ENCODE data around the gene FGF6.

Gene FGF6

DNA sequence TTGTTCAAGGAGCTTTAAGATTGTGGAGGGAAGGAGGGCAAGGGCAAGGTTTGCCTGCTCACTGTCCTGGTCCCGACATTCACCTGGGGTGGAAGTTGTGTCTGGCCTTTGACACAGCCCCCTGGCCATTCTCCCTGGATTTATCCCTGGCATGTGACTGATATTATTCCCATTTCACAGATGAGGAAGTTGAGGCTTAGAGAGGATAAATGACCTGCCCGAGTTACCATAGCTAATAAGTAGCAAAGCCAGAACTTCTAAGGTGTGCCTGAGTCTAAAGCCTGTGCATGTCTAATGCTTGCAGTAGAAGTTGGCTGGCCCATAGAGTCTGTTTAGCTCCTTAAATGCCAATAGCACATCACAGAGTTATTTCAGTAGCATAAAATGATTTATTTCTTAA, 720 bp upstream of the FGF6 start:
- no peak for DNase-seq

DNA sequence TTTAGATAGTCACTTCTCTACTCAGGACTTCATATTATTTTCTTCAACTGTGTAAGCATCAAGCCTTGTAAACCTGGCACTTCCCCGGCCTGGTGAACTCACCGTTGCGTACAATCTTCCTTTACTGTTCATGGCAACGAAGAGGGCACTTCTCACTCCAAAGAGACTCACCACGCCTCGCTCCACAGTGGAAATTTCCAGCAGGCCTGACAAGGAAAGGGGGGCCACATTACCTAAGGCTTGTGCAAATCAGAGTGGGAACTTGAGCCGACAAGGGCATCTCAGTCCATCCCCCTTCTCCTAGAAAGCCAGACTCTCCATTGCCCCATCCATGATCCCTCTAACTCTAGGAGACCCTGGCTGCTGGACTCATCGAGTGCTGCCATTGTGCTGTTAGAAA, 1.6 kb downstream of the FGF6 start:
- DNase-seq, result no peak

DNA sequence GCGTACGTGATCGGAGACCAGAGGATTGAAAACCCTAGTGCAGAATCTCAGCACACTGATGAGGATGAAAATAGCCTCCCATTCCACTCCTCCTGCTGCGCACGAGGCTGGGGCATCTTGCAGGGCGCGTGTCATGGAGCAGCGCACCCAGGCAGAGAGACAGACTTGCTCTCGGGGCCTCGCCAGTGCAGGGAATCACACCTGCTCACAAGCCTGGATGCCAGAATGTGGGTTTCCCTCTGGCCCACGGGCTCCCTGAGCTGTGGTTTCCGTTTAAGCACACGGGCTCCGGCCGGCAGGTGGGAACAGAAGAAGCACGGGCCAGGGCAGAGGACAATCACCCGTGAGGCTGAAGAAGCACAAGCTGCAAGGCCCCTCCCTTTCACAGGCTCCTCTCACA, 2.0 kb downstream of the FGF6 start:
- DNase-seq, result no peak

DNA sequence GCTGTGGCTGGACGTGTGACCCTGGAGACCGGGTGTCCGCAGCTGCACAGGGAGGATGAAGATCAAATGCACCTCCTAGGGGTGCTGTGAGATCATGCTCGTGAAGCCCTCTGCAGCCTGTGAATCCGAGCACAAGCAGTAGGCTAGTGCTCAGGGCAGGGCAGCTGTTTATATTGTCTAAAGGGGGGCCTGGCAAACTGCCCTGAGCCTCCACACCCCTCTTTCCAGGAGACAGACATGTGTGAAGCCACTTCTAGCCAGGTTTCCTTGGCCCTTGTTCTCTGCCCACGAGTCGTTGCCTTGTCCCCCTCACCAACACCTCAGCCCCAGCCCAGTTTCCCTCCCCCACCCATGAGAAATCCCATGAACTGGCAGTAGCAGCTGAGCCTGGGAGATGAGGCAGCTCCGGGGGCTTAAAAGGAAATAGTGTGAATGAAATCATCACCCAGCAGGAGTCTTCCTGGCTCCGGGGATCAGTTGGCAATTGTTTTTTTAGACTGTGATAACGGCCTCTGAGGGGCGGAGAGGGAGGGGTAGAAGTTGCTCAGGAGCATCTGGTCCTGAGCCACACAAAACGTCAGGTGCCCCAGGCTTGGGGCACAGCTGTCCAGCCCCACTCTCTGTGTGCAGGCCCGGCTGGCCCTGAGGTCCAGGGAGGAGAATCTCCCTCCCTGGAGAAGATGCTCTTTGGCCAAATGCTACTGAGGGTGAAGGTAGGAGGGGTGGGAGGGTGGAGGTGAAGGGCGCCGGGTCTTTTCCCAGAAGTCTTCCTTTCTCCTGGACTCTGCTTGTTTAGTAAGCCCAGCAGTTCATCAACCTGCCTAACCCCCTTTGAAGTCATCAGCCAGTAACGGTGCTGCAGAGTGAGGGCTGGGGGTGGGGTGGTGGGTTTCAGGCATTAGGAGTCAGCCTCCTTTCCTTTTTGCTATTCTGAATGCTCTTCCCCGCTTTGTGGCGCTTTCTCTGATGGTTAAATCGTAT, 4.0 kb downstream of the FGF6 start:
- no peak for DNase-seq

DNA sequence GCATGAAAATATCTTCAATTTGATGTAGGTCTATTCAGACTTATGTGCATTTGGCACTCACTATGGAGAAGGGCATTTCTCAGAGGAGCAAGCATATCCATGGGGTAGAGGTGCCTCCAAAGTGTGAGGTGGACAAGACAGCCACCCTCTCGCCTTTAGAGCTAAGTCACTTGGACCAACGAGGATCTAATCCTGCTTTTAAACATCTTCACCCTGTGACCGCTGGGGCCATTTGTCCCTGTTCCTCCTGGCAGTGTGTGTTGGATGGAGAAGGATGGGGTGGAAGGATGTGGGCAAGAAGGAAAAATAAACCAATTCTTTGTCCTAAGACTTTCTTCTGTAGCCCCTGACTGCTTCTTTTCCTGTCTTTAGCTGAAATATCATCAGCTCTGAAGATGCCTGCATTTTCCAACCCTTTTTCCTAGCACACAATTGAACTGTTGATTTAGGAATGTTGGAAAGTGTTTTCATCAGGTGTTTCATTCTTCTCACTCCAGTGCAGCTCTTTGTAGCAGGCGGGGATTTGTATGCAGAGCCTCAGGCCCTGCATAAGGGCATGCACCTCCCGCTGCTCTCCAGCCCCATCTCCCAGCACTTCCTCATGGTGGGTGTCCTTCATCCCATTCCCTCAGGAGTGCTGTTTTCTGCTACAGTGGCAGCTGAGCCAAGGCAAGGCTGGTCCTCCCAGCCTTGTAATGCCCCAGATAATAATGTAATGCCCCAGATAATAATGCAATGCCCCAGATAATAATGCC, 5.3 kb downstream of the FGF6 start:
- no peak for DNase-seq

DNA sequence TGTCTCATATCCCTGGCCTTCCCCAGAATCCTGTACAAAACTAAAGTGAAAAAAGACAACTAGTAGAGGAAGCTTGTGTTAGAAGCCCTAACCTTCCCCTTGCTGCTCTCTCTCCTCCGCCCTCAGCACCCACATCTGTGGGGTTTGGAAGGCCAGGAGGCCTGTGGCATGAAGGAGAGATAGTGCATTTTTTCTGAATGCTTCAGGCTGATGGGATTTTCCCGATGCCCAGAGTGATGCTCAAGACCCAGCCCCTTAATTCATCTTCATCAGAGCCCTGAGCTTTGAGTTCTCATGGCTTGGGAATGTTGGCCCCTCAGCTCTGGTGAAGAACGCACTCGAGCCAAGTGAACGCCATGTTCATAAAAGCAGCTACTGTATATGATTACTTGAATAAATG, 5.9 kb downstream of the FGF6 start:
- no peak for DNase-seq

DNA sequence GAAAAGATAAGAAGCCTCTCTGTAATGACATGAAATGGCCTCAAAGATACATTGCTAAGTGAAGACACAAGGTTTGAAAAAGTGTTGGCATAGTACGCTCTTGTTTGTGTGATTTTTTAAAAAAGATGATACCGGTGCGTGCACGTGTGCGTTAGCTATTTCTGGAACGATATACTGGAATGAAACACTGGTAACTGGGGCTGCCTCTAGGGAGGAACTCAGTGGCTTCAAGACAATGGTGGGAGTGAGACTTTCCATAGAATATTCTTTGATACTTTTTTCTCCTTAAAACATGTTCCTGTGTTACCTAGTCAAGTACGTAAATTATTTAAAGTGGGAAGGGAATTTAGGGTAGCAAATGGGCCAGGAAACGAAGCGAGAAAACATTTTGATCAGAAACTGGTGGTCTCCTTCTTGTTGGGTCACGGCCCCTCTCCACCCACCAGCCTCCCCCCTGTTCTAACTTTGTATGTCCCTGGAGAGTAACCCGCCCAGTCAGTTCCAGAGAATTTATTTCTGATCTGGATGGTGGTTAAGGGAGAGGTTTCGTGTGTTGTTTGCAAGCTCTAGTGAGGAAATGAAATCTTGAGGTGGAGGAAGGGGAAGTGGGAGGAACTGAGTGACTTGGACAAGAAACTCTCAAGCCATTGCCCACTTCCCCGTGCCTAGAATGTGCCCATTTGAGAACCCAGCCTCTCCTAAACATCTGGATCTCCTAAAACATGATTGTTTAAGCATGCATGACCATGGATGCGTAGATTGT, 6.6 kb downstream of the FGF6 start:
- DNase-seq, result no peak

DNA sequence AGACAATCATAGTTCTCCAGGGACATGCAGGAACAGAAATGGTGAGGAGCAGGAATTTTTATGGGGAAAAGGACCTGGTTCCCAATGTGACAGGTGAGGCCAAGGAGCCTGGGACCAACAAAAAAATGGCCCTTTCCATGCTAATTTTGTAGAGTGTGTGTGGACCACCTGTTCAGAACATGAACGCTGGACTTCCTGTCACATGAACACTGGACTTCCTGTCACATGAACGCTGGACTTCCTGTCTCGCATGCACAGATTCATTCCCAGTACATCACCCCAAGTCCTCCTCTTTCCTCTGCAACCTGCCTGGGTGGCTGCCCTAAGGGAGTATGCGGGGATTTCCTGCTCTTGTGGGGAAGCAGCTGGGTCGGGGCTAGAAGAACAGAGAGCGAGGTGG, 10.1 kb downstream of the FGF6 start:
- no peak for DNase-seq

DNA sequence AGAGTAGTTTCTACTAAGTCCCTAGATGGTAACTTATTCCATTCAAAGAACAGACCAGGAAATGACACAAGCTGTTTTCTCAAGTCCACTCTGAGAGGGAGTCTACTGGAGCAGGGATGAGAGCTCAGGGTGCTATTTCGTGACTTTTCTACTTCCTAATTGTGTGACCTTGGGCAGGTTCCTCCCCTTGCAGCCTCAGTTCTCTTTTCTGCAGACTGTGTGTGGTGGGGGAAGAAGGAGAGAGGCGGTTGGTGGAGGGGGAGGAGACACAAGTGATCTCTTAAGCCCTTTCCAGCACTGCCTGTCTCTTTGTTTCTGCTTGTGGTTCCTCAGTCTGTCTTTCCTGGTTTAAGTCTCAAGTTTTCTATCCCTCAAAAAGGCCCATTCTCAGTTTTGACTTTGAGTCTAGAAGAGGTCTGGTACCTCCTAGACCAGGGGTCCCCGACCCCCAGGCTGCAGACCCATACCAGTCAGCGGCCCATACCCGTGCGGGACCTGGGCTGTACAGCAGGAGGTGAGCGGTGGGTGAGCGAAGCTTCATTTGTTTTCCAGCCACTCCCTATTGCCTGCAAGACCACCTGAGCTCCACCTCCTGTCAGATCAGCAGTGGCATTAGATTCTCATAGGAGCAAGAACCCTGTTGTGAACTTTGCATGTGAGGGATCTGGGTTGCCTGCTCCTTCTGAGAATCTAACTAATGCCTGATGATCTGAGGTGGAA, 10.7 kb downstream of the FGF6 start:
- DNase-seq, result no peak

DNA sequence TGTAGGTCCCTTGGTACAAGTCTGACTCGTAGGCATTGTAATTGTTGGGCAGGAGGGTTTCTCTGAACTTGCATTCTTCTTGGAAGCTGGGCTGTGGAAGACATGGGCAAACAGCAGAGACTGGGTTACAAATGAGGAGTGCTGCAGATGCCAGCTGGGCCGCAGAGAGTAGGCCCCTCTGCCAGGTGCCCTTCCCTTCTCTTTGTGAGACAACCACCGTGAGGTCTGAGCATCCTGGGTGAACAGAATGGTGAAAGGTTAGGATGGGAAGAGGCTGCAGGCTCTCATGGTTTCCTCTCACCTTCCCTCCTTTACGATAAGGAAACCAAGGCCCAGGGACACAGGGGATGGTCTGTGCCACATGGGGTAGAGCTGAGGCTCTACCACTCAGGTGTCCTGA, 11.3 kb downstream of the FGF6 start:
- DNase-seq, result no peak

DNA sequence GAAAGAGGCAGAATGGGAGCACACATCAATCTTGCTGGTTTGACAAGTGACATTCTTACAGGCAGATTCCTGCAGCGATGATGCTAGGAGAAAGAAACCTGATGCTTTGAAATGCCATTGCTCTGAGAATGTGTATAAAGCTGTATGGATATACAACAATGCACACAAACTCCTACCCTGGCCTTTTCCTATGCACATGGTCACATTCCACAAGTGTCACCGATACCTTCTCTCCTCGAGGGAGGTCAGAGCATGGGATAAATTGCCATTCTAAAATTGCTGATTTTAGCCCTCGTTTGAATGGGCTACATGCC, 11.9 kb downstream of the FGF6 start:
- DNase-seq, result no peak

DNA sequence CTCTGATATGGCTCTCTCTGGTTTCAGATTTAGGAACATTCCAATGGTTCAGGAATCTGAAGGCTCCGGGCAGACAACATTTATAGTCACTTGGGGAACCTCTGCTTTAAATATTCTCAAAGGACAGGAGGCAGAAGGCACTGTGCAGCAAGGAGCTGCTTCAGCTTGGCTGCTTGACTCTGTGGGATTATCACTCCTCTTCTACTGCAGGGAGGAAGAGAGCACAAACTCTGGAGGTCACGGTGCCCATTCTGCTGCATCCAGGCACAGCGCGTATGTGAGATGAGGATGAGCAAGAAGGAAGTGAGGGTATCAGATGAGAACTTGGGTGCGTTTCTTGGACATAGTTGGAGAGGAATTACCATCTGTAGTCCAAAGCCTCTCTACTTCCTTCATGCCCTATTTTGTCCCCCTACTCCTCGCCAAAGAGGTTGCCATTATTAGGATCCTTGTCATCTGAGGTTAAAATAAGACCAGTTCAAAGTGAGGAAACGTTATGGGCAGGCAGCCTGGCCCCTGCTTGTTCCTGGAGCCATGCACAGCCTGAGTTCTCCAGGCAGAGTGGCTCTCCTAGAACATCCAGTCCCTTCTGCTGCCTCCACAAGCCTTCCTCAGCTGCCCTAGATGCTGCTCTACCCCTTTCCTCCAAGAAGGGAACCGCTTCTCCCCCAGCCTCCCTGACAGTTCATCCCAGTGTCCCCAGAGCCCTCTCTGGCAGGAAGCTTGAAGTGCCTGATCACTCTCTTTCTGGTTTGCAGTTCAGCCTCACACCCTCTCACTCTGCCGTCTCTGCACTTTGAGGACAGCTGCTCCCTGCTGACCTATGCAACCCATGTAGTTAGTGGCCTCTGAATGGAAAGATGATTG, 12.5 kb downstream of the FGF6 start:
- no peak for DNase-seq

DNA sequence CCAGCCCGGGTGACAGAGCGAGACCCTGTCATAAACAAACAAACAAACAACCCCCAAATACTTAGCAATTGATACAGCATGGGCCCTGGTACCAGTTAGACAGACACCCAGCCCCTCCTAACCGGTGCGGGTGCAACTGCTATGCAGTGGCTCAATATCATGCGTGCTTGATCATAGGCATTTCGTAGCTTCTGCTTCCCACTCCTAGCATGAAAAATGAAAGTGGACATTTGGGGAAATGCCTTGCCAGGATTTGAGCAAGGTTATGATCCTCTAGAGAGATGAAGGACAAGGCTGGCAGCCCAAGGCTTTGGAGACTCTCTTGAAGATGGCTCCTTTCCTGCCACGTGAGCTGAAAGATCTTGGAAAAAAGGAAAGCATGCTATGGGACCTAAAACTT, 13.7 kb downstream of the FGF6 start:
- DNase-seq, result no peak

DNA sequence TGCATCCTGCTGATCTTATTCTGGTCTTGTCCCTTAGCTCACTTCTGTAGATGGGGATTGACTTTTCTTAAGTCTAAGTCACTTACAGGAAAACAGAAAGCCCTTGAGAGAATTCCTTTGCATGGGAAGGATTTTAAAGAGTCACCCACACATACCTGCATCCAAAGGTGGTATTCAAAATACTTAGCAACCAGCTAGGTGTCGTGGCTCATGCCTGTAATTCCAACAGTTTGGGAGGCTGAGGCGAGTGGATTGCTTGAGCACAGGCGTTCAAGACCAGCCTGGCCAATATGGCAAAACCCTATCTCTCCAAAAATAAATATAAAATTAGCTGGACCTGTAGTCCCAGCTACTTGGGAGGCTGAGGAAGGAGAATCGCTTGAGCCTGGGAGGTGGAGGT, 14.2 kb downstream of the FGF6 start:
- DNase-seq, result no peak

DNA sequence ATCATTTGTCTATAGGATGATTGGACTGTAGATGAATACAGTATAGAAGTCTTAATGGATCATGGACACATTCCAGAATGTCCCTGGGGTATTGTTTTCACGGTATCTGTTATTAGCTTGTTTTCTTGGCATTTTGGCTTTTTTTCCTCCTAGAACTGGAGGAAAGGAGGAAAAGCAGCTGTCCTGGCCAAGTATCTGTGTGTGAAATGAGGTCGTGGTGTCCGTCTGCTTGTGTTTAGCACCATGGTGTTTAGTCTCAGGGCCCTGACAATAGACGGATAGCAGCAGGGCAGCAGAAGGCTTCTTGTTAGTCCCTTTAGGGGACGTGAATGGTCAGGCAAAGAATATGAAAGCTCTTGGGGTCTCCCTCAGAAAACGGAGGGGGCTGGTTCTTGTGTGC, 21.2 kb downstream of the FGF6 start:
- no peak for DNase-seq

DNA sequence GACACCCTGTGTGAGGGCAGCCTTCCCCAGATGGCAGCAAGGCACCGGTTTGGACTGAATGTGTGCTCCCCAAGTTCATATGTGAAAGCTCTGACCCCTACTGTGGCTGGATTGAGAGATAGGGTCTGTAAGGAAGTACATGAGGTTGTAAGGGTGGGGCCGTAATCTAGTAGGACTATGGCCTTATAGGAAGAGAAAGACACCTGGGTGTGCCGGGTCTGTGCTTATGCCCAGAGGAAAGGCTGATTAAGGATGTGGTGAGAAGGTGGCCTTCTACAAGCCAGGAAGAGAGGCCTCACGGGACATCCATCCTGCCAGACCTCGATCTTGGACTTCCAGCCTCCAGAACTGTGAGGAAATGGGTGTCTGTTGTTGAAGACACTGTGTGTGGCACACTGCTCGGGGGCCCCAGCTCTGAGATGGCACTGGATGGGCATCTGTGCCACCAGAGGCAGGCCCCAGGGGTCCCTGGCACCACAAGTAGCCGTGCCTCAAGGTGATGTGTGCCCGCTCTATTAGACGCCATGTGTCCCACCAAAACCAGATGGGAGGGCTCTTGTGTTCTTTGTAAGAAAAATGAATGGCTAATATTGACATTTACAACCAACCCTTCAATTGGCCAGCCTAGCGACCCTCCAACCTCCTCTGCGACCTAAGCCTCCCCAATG, 22.0 kb downstream of the FGF6 start:
- no peak for DNase-seq

DNA sequence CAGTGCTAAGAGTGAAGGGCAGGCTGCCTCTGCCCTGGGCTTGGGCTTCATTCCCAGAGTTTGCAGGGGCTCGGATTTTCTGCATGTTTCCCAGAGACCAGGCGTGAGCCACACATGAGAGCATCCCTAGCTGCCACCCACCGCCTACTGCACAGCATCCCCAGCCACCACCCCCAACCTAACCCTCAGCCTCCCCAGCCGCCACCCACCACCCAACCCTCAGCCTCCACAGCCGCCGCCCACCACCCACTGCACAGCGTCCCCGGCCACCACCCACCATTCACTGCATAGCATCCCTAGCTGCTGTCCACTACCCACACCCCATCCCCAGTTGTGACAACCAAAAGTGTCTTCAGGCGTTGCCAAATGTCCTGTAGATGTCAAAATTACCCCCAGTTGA, 22.6 kb downstream of the FGF6 start:
- DNase-seq, result no peak

DNA sequence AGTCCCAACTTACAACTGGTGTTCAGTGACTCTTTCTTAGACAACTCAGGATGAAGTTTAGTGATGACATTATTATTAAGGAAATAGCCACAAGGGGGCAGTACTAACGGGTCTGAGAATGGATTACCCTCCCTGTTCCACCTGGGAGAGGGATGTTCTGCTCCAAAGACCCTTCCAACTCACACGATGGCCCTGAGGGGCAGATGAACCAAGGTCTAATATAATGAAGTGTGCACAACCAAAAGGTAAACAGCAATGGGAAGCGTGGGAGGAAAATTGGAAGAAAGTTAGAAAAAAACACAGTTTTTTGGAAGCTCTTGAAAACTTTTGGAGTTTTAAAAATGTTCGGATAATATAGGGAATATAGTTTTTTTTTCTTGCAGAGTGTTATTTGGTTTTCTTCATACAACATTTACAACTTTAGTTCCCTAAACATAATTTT, 24.0 kb downstream of the FGF6 start:
- no peak for DNase-seq

DNA sequence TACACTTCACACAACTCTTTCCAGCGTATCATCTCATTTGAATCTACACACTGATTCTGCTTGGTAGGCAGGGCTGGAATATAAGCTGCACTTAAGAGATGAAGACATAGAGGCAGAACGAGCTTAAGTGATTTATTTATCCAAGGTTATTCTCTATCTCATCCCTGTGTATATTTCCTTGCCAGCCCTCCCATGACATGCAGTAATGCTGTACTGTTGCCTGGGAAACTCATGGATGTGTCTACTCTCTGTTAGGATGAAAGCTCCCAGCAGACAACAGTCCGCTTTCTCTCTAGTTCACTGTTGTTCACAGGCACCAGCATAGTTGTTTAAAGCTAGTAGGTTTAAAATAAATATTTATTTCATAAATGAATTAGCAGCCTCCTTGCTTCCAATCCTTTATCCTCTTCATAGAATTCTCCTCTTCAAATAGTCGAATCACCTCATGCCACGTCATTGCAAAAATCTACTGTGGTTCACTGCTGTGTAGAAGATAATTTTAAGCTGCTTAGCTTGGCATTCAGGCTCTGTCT, 25.4 kb downstream of the FGF6 start:
- no peak for DNase-seq

DNA sequence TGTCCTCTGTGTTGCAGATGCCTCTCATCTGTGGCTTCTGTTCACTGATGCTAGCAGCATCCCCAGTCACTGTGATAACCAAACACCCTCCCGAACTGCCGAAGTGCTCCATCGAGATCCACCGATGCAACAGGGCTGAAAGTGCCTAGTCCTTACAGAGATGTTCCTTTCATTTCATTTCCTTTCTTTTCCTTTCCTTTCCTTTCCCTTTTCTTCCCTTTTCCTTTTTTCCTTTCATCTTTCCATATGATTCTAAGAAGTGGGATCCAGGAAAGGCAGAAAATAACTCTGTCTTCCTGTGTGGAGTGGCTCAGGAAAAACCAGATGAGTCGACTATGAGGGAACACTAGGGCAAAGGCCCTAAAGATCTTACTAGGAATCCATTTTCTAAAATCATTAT, 26.7 kb downstream of the FGF6 start:
- DNase-seq, result no peak

DNA sequence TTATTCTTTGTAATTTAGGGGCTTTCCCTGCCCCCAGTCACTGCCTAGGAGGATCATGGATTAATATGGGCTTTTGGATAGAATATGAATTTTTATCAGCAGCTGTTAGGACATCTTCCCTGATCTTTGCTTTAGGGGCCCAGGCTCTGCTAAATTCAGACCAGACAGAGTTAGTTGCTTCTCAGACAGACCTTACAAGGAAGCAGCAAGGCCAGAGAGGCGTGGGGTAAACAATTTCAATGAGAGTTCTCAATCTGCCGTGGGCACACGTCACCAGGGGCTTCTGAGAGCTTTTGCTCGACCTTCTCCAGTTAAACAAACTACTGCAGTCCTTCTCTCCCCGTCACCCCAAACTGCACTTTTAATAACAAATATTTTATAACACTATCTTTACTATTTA, 27.7 kb downstream of the FGF6 start:
- no peak for DNase-seq

Measured in CD4-positive, alpha-beta T cell treated with Interleukin-15 for 1 hour (primary cell).